Upper lobe of left lung (tissue), 4 donors: ENCODE data around the gene ZFX.

Experiments
- CTCF ChIP-seq, 6 experiments: fragments of 450-650 bp in 4 of 6; fragments of 200-600 bp in 2 of 6; sonication (generic) in 2 of 6; IDR thresholded peaks; one replicate each; pipeline ENCODE4 v1.5.1; 2016 to 2019; ENCODE audit warnings: antibody characterized with exemption in 6 of 6
- EP300 ChIP-seq, 4 donors: sonication (generic); formaldehyde crosslinking; IDR thresholded peaks; one replicate each; pipeline ENCODE4 v1.5.1; 2017; ENCODE audit warnings: antibody characterized with exemption in 4 of 4, control low read depth in 2 of 4
- POLR2A ChIP-seq, 4 donors: fragments of 450-650 bp; IDR thresholded peaks; one replicate each; pipeline ENCODE4 v1.5.1; 2016 to 2017; ENCODE audit warnings: antibody characterized with exemption in 4 of 4, mild to moderate bottlenecking in 2 of 4
- POLR2AphosphoS5 ChIP-seq, 2 donors: sonication (generic); formaldehyde crosslinking; IDR thresholded peaks; one replicate each; pipeline ENCODE4 v1.5.1; 2017; ENCODE audit warnings: antibody characterized with exemption in 2 of 2

GRCh38 chrX:24204331-24204730 lies 54.8 kb downstream of the ZFX start:
- no peak for TF ChIP-seq CTCF (IDR thresholded peaks at IDR 0.05)
- TF ChIP-seq POLR2A (IDR thresholded peaks at IDR 0.05): no peak
- TF ChIP-seq POLR2AphosphoS5 (IDR thresholded peaks at IDR 0.05): no peak
- TF ChIP-seq EP300 (IDR thresholded peaks at IDR 0.05): no peak
